ENCODE results near the gene DGKA.
"Not testable (repeated sequence)": the region's sequence is repeated elsewhere in the genome, so short reads cannot be mapped to it uniquely, and the experiment has no call there.

DGKA gene

GRCh38 chr12:55930771-55931316 lies at the start of gene DGKA:
TSS of gene DGKA (plus strand) at chr12:55931162. CDS start at chr12:55936504, 5,342 bp downstream.
- peaks cover 12% of the 10 kb centered on the region for H3K4me1 ChIP-seq (ENCODE audit: insufficient read depth, low read length)
- no peak within 1 kb of the TSS for H3K27ac ChIP-seq (ENCODE audit: low read length)
- peak within 1 kb of the TSS; percentile 75 for H3K4me3 ChIP-seq (ENCODE audit: low read length)
- H3K9ac ChIP-seq (ENCODE audit: low read depth, low read length), result peak within 1 kb of the TSS; percentile 61; the same call in 1 of the 2 replicates
- no peaks in the 10 kb centered on the region for H3K9me3 ChIP-seq (ENCODE audit: insufficient read depth, low read depth, low read length)
- peaks cover 42% of the 10 kb centered on the region for H3K27me3 ChIP-seq (ENCODE audit: insufficient read depth, low read length)
- H3K36me3 ChIP-seq (ENCODE audit: insufficient read depth, low read depth, low read length), result peaks cover under 1% of the 10 kb centered on the region

DNA sequence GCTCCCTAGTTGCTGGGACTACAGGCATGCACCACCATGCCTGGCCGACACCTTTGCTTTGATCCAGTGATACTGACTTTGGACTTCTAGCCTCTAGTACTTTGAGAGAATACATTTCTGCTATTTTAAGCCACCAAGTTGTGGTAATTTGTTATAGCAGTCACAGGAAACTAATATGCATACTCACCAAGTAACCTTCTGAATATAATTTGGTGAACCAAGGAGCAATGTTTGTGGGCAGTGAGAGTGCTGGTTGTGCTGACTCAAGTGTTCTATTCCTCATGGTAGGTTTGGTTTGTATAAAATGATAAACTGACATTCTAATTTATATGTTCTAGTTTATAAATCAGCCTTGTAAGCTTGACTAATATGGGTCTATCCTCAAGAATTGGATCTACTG lies 45.8 kb upstream of the DGKA start:
- no peaks in the 10 kb centered on the region for H3K36me3 ChIP-seq (ENCODE audit: insufficient read depth, low read depth, low read length)
- no peaks in the 10 kb centered on the region for H3K9me3 ChIP-seq (ENCODE audit: insufficient read depth, low read depth, low read length)
- no peaks in the 10 kb centered on the region for H3K27me3 ChIP-seq (ENCODE audit: insufficient read depth, low read length)
- H3K4me1 ChIP-seq (ENCODE audit: insufficient read depth, low read length), result no peaks in the 10 kb centered on the region
- H3K4me3 ChIP-seq (ENCODE audit: low read length), result no peak overlapping the region
- no peak overlapping the region for H3K9ac ChIP-seq (ENCODE audit: low read depth, low read length)
- H3K27ac ChIP-seq (ENCODE audit: low read length), result no peak overlapping the region

DNA sequence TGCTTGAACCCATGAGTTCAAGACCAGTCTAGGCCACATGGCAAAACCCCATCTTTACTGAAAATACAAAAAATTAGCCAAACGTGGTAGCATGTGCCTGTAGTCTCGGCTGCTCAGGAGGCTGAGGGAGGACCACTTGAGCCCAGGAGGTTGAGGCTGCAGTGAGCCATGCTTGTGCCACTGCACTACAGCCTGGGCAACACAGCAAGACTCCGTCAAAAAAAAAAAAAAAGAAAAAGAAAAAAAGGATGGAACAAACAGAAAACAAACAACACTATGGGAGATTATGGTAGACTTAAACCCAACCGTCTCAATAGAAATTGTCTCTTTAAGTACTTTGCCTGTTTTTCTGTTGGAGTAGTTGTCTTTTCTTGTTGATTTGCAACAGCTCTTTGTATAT lies 39.7 kb upstream of the DGKA start:
- Histone ChIP-seq H3K27ac (ENCODE audit: low read length) (no peak overlapping the region), H3K4me1 (ENCODE audit: insufficient read depth, low read length) (no peaks in the 10 kb centered on the region), H3K36me3 (ENCODE audit: insufficient read depth, low read depth, low read length) (no peaks in the 10 kb centered on the region), H3K4me3 (ENCODE audit: low read length) (no peak overlapping the region), H3K27me3 (ENCODE audit: insufficient read depth, low read length) (no peaks in the 10 kb centered on the region), H3K9me3 (ENCODE audit: insufficient read depth, low read depth, low read length) (no peaks in the 10 kb centered on the region), H3K9ac (ENCODE audit: low read depth, low read length) (no peak overlapping the region)

- Histone ChIP-seq H3K9me3 (ENCODE audit: insufficient read depth, low read depth, low read length) (no peaks in the 10 kb centered on the region), H3K27me3 (ENCODE audit: insufficient read depth, low read length) (no peaks in the 10 kb centered on the region), H3K9ac (ENCODE audit: low read depth, low read length) (no peak overlapping the region), H3K36me3 (ENCODE audit: insufficient read depth, low read depth, low read length) (no peaks in the 10 kb centered on the region; the same call in 1 of the 2 replicates), H3K27ac (ENCODE audit: low read length) (no peak overlapping the region), H3K4me3 (ENCODE audit: low read length) (no peak overlapping the region), H3K4me1 (ENCODE audit: insufficient read depth, low read length) (no peaks in the 10 kb centered on the region)
These were observed 37.2 kb upstream of the DGKA start for GRCh38 chr12:55893723-55894122.

GRCh38 chr12:55899082-55899481 lies 31.9 kb upstream of the DGKA start:
- Histone ChIP-seq H3K36me3 (ENCODE audit: insufficient read depth, low read depth, low read length) (peaks cover 29% of the 10 kb centered on the region), H3K27ac (ENCODE audit: low read length) (no peak overlapping the region)

DNA sequence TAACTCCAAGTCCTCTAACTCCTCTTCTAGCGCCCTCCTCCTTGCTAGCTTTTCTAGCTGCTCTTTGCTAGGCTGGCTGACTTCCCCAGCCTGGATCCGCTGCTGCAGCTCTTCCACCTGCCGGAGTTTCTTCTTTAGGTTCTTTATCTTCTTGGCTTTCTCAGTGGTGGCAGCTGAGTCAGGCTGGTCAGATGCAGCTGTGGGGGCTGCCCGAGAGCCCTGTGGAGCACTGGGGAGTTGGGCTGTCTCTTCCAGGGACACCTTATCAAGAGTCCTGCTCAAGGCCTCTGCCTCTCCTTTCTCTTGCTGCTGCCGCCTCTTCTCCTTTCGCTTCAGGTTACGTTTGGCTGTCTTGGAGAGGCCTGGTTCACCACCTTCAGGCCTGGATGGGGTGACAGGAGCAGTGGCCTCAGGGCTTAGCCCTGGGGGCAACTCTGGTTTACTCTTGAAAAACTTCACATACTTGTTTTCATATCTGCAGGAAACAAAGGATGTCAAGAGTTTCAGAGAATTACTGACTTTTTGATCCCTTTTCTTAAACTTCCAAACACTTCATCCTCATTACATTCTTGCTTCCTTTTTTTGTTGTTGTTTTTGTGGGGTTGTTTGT lies 29.0 kb upstream of the DGKA start:
- Histone ChIP-seq H3K4me3 (ENCODE audit: low read length) (no peak overlapping the region), H3K27ac (ENCODE audit: low read length) (no peak overlapping the region), H3K36me3 (ENCODE audit: insufficient read depth, low read depth, low read length) (peaks cover 29% of the 10 kb centered on the region)

More at GRCh38 chr12:55899082-55899481, 31.9 kb upstream of the DGKA start:
- H3K9me3 ChIP-seq (ENCODE audit: insufficient read depth, low read depth, low read length), result no peaks in the 10 kb centered on the region
- no peaks in the 10 kb centered on the region for H3K4me1 ChIP-seq (ENCODE audit: insufficient read depth, low read length)
- H3K4me3 ChIP-seq (ENCODE audit: low read length), result no peak overlapping the region
- H3K9ac ChIP-seq (ENCODE audit: low read depth, low read length), result no peak overlapping the region
- H3K27me3 ChIP-seq (ENCODE audit: insufficient read depth, low read length), result no peaks in the 10 kb centered on the region

GRCh38 chr12:55906056-55906455 lies 24.9 kb upstream of the DGKA start:
- H3K4me3 ChIP-seq (ENCODE audit: low read length), result no peak overlapping the region
- H3K27me3 ChIP-seq (ENCODE audit: insufficient read depth, low read length), result no peaks in the 10 kb centered on the region
- H3K27ac ChIP-seq (ENCODE audit: low read length), result no peak overlapping the region
- peaks cover 27% of the 10 kb centered on the region for H3K36me3 ChIP-seq (ENCODE audit: insufficient read depth, low read depth, low read length)
- H3K9ac ChIP-seq (ENCODE audit: low read depth, low read length), result no peak overlapping the region
- H3K9me3 ChIP-seq (ENCODE audit: insufficient read depth, low read depth, low read length), result no peaks in the 10 kb centered on the region
- H3K4me1 ChIP-seq (ENCODE audit: insufficient read depth, low read length), result no peaks in the 10 kb centered on the region

More for the DNA sequence above, 29.0 kb upstream of the DGKA start:
- no peak overlapping the region for H3K9ac ChIP-seq (ENCODE audit: low read depth, low read length)
- no peaks in the 10 kb centered on the region for H3K27me3 ChIP-seq (ENCODE audit: insufficient read depth, low read length)
- no peaks in the 10 kb centered on the region for H3K4me1 ChIP-seq (ENCODE audit: insufficient read depth, low read length)
- H3K9me3 ChIP-seq (ENCODE audit: insufficient read depth, low read depth, low read length), result no peaks in the 10 kb centered on the region

DNA sequence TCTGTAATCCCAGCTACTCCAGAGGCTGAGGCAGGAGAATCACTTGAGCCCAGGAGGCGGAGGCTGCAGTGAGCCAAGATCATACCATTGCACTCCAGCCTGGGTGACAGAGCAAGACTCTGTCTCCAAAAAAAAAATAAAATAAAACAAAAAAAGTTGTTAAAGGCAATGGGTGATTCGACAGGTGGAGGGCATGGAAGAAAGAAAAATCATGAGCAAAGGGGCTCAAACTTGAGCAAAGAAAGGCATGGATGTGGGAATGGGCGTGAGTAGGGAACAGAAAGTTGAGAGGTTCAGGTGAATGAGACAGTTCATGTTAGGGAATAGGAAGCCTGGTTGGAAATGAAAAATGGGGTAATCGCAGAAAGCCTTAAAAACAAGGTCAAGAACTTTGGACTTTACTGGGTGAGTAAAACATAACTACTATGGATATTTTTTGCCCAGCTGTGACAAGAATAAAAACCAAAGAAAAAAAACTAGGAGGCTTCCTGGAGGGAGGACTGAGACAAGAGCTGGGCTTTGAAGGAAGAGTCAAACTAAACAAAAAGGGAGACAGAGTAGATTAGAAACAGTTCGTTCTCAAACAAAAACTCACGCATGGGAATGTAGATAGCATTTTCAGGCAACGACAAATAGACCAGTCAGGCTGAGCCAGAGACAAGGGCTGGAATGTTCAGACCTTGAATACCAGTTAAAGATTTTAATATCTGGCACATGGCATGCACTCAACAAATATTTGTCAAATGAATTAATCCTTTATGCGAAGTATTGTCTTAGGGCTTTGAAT lies 22.0 kb upstream of the DGKA start:
- Histone ChIP-seq H3K27ac (ENCODE audit: low read length) (no peak overlapping the region), H3K9ac (ENCODE audit: low read depth, low read length) (no peak overlapping the region; the same call in 1 of the 2 replicates), H3K27me3 (ENCODE audit: insufficient read depth, low read length) (no peaks in the 10 kb centered on the region), H3K36me3 (ENCODE audit: insufficient read depth, low read depth, low read length) (peaks cover 12% of the 10 kb centered on the region), H3K4me1 (ENCODE audit: insufficient read depth, low read length) (no peaks in the 10 kb centered on the region), H3K4me3 (ENCODE audit: low read length) (no peak overlapping the region), H3K9me3 (ENCODE audit: insufficient read depth, low read depth, low read length) (no peaks in the 10 kb centered on the region)

- Histone ChIP-seq H3K27me3 (ENCODE audit: insufficient read depth, low read length) (no peaks in the 10 kb centered on the region), H3K9ac (ENCODE audit: low read depth, low read length) (no peak overlapping the region; the same call in 1 of the 2 replicates), H3K4me1 (ENCODE audit: insufficient read depth, low read length) (no peaks in the 10 kb centered on the region), H3K9me3 (ENCODE audit: insufficient read depth, low read depth, low read length) (no peaks in the 10 kb centered on the region), H3K36me3 (ENCODE audit: insufficient read depth, low read depth, low read length) (peaks cover 18% of the 10 kb centered on the region), H3K27ac (ENCODE audit: low read length) (no peak overlapping the region), H3K4me3 (ENCODE audit: low read length) (no peak overlapping the region)
These were observed 21.5 kb upstream of the DGKA start for GRCh38 chr12:55909513-55909884.

DNA sequence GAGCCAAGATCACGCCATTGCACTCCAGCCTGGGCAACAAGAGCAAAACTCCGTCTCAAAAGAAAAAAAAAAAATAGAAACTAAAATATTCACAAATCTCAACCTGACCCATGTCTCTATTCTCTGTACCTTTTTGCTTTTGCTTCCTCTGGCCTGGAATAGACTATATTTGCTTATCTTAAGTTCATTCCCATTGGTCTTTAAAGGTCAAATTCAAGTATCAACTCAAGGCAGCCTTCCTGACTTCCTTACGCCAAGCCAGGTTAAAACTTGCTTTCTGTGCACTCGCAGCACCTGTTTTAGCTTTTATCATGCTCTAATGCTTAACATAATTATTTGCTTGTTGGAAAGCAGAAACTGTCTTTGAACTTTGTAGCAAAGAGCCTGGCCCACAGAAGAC lies 18.1 kb upstream of the DGKA start:
- H3K27ac ChIP-seq (ENCODE audit: low read length), result no peak overlapping the region
- no peaks in the 10 kb centered on the region for H3K9me3 ChIP-seq (ENCODE audit: insufficient read depth, low read depth, low read length)

GRCh38 chr12:55915482-55915859 lies 15.5 kb upstream of the DGKA start:
- H3K4me3 ChIP-seq (ENCODE audit: low read length), result no peak overlapping the region
- no peaks in the 10 kb centered on the region for H3K27me3 ChIP-seq (ENCODE audit: insufficient read depth, low read length)
- no peaks in the 10 kb centered on the region for H3K4me1 ChIP-seq (ENCODE audit: insufficient read depth, low read length)
- no peak overlapping the region for H3K9ac ChIP-seq (ENCODE audit: low read depth, low read length)
- no peaks in the 10 kb centered on the region for H3K9me3 ChIP-seq (ENCODE audit: insufficient read depth, low read depth, low read length)
- no peak overlapping the region for H3K27ac ChIP-seq (ENCODE audit: low read length)
- H3K36me3 ChIP-seq (ENCODE audit: insufficient read depth, low read depth, low read length), result peaks cover 34% of the 10 kb centered on the region

More for the DNA sequence above, 18.1 kb upstream of the DGKA start:
- H3K4me3 ChIP-seq (ENCODE audit: low read length), result no peak overlapping the region
- no peak overlapping the region for H3K9ac ChIP-seq (ENCODE audit: low read depth, low read length)
- peaks cover 26% of the 10 kb centered on the region for H3K36me3 ChIP-seq (ENCODE audit: insufficient read depth, low read depth, low read length)
- no peaks in the 10 kb centered on the region for H3K27me3 ChIP-seq (ENCODE audit: insufficient read depth, low read length)
- no peaks in the 10 kb centered on the region for H3K4me1 ChIP-seq (ENCODE audit: insufficient read depth, low read length)

GRCh38 chr12:55919032-55919431 lies 11.9 kb upstream of the DGKA start:
- H3K4me3 ChIP-seq (ENCODE audit: low read length); H3K9me3 ChIP-seq (ENCODE audit: insufficient read depth, low read depth, low read length); H3K27me3 ChIP-seq (ENCODE audit: insufficient read depth, low read length); H3K9ac ChIP-seq (ENCODE audit: low read depth, low read length); H3K4me1 ChIP-seq (ENCODE audit: insufficient read depth, low read length); H3K27ac ChIP-seq (ENCODE audit: low read length): not testable (repeated sequence)
- H3K36me3 ChIP-seq (ENCODE audit: insufficient read depth, low read depth, low read length), result peaks cover 41% of the 10 kb centered on the region

Measured in iPS-20b (cell line).